Psoas muscle (tissue), 8 donors: ENCODE data around the gene EXTL2. TPM values are rescaled to one million over a fixed set of nuclear protein-coding genes. Genes with fewer than 3 reads are reported as not detected.

ENCODE experiments used
- ATAC-seq, 4 donors: fragments of 200-7000 bp; cut with Tn5 transposase; one replicate each; pipeline ENCODE4 v1.9.1; 2020; ENCODE audit warnings: moderate library complexity in 3 of 4, mild to moderate bottlenecking in 2 of 4
- DNase-seq, 2 donors: peaks; one replicate each; pipeline ENCODE4 v3.0.0-alpha.2; 2020
- H3K27ac ChIP-seq: fragments of 200-600 bp; one replicate; pipeline ENCODE4 v1.8.0; 2022
- H3K27me3 ChIP-seq, 3 donors: fragments of 200-600 bp in 1 of 3; one replicate each; pipeline versions ENCODE4 v1.6.1 to v1.8.0; 2013 to 2022; ENCODE audit warnings: low read length in 2 of 3, mild to moderate bottlenecking in 2 of 3, moderate library complexity in 1 of 3; ENCODE audit not compliant: insufficient read depth in 3 of 3
- H3K36me3 ChIP-seq, 2 donors: fragments of 200-600 bp in 1 of 2; one replicate each; pipeline versions ENCODE4 v1.6.1 to v1.8.0; 2013 to 2022; ENCODE audit warnings: low read depth in 1 of 2, mild to moderate bottlenecking in 1 of 2, moderate library complexity in 1 of 2; ENCODE audit not compliant: insufficient read depth in 1 of 2
- H3K4me1 ChIP-seq: fragments of 200-600 bp; one replicate; pipeline ENCODE4 v1.8.0; 2022
- H3K4me3 ChIP-seq: fragments of 200-600 bp; one replicate; pipeline ENCODE4 v1.8.0; 2022; ENCODE audit warnings: mild to moderate bottlenecking
- H3K9me3 ChIP-seq: fragments of 200-600 bp; one replicate; pipeline ENCODE4 v1.8.0; 2022
- WGBS, 3 donors: extraction: QIAGEN DNeasy Blood & Tissue Kit; methylation state at CpG; one replicate each; pipeline versions ENCODE4 v1.1.6 to v1.1.7; 2013; 5-methylcytosine and 5-hydroxymethylcytosine counted together
- intact Hi-C, 2 donors: fragments of 100-400 bp; cut with DNase I; formaldehyde crosslinking; loops; one replicate each; pipeline versions ENCODE4 v1.11.0 to v1.14.2; 2022
- polyA plus RNA-seq, 3 donors: library from polyadenylated mRNA; stranded (reverse); fragments of 200-250 nt; gene quantifications; one replicate each; pipeline ENCODE4 v1.2.3, GENCODE V29; 2013
- total RNA-seq, 4 donors: library from RNA; stranded (reverse); fragmentation: NEBNext Ultra II Directional in 2 of 4; extraction: Animal tissue kit (Norgen Biotek cat#: 25700) in 2 of 4; gene quantifications; one replicate each; pipeline versions ENCODE4 v1.2.1 to v1.2.4, GENCODE V29; 2021 to 2023
- TF ChIP-seq, protein P1 (sequence below): fragments of 200-600 bp; IDR thresholded peaks from one replicate; pipeline ENCODE4 v1.8.0; 2022; ENCODE audit warnings: antibody characterized with exemption
- donor health status: healthy with polysubstance abuse.
- donor health status: DM: no; HTN: no; CAD: no; lungs with moderate emphysema.
- donor health status: Bipolar disorder and iron deficiency.
- donor health status: healthy.
- donor health status: DM: yes; HTN: yes; CAD: no.
- donor health status: DM: no; HTN: no; CAD: no.
- donor health status: DM: no; HTN: no; CAD: no.
- donor health status: DM: yes; HTN: yes; CAD: no.

Gene EXTL2
- total and polyA plus RNA-seq, 7 donors = 3.3 to 14.7 (median 3.9) TPM

DNA sequence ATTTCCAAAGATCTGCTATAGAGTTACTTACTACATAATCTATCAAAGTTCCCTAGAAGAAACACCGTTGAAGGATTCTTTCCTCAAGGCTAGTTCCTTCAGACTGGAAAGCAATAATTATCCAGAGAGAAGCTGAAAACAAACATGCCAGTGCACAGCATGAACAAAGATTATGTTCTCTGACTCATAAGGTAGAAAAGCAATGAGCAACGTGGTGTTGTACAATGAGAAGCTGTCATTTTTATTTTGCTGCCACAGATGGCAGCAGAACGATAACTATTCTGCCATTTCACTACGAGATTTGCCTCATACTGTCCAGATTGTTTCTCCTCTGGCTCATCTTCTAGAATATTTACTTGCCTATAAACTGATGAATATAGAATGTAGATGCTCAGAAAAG, 10.7 kb downstream of the EXTL2 start:
- Histone ChIP-seq H3K27ac (no peak overlapping the region), H3K4me3 (no peak overlapping the region), H3K9me3 (no peaks in the 10 kb centered on the region), H3K27me3 (no peaks in the 10 kb centered on the region), H3K4me1 (no peaks in the 10 kb centered on the region), H3K36me3 (peaks cover 0 to 4% of the 10 kb centered on the region in 2 donors)
- WGBS, 3 donors = 66 to 69% (median 67%) methylated on average over 4 of the region's 4 CpGs
- intact Hi-C loops = no loop called here
- TF ChIP-seq, protein P1, sequence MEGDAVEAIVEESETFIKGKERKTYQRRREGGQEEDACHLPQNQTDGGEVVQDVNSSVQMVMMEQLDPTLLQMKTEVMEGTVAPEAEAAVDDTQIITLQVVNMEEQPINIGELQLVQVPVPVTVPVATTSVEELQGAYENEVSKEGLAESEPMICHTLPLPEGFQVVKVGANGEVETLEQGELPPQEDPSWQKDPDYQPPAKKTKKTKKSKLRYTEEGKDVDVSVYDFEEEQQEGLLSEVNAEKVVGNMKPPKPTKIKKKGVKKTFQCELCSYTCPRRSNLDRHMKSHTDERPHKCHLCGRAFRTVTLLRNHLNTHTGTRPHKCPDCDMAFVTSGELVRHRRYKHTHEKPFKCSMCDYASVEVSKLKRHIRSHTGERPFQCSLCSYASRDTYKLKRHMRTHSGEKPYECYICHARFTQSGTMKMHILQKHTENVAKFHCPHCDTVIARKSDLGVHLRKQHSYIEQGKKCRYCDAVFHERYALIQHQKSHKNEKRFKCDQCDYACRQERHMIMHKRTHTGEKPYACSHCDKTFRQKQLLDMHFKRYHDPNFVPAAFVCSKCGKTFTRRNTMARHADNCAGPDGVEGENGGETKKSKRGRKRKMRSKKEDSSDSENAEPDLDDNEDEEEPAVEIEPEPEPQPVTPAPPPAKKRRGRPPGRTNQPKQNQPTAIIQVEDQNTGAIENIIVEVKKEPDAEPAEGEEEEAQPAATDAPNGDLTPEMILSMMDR = no peak
- DNase-seq (no peak), ATAC-seq (no peak)

GRCh38 chr1:100882698-100883097, 11.9 kb downstream of the EXTL2 start:
- Histone ChIP-seq H3K36me3 (peaks cover 0 to 5% of the 10 kb centered on the region in 2 donors), H3K9me3 (no peaks in the 10 kb centered on the region), H3K4me3 (no peak overlapping the region), H3K27me3 (no peaks in the 10 kb centered on the region), H3K27ac (no peak overlapping the region), H3K4me1 (no peaks in the 10 kb centered on the region)
- ATAC-seq (peak in 1 of 4 donors; percentile 27), DNase-seq (peak in 1 of 2 donors; percentile 52)
- intact Hi-C loops = no loop called here
- 76 to 83% (median 77%) methylated on average over 2 of the region's 2 CpGs for WGBS, 3 donors
- TF ChIP-seq, protein P1 = no peak

- DNase-seq (no peak), ATAC-seq (no peak)
- TF ChIP-seq, protein P1 = no peak
- 96 to 97% (median 96%) methylated on average over 3 of the region's 3 CpGs for WGBS, 3 donors
- Histone ChIP-seq H3K4me1 (no peaks in the 10 kb centered on the region), H3K27me3 (no peaks in the 10 kb centered on the region), H3K4me3 (no peak overlapping the region), H3K36me3 (peaks cover 6 to 11% of the 10 kb centered on the region in 2 donors), H3K27ac (no peak overlapping the region), H3K9me3 (no peaks in the 10 kb centered on the region)
- intact Hi-C loops = no loop called here
These were observed 13.0 kb downstream of the EXTL2 start for GRCh38 chr1:100881687-100882086.

- DNase-seq (no peak), ATAC-seq (no peak)
- H3K36me3 ChIP-seq = peaks cover 6 to 24% of the 10 kb centered on the region in 2 donors
- intact Hi-C loops = no loop called here
- no peak overlapping the region for H3K27ac ChIP-seq
- H3K4me3 ChIP-seq = no peak overlapping the region
- no peaks in the 10 kb centered on the region for H3K4me1 ChIP-seq
- no peaks in the 10 kb centered on the region for H3K27me3 ChIP-seq
- no peaks in the 10 kb centered on the region for H3K9me3 ChIP-seq
- TF ChIP-seq, protein P1 = no peak
These were observed 15.2 kb downstream of the EXTL2 start for GRCh38 chr1:100879422-100879821.

DNA sequence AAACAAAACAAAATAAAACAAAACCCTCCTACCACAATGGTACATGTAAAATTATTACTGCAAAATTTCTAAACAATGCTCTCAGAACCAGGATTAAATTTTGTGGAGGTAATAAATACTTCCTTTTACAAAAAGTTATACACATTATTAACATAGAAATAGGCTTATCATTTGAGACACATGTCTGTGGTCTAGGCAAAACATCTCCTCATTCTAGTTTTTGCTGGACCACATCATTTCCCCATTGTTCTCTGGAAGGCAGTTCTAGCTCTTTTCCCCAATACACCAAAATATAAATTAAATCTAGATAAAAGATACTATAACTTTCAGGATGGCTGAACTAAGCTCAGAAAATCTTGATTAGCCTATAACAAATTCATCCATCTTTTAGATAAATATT, 18.4 kb downstream of the EXTL2 start:
- H3K27me3 ChIP-seq = no peaks in the 10 kb centered on the region
- intact Hi-C loops = no loop called here
- no peaks in the 10 kb centered on the region for H3K9me3 ChIP-seq
- no peak overlapping the region for H3K4me3 ChIP-seq
- peaks cover 6 to 33% of the 10 kb centered on the region in 2 donors for H3K36me3 ChIP-seq
- DNase-seq = no peak
- TF ChIP-seq, protein P1 = no peak
- no peak for ATAC-seq
- no peak overlapping the region for H3K27ac ChIP-seq
- no peaks in the 10 kb centered on the region for H3K4me1 ChIP-seq
